Sigmoid colon (tissue), 7 donors: ENCODE data around the gene ZFC3H1. TPM values are rescaled to one million over a fixed set of nuclear protein-coding genes. Genes with fewer than 3 reads are reported as not detected.

Source experiments
- DNase-seq: peaks from one replicate; pipeline ENCODE4 v3.0.0-alpha.2; 2019
- H3K27ac ChIP-seq, 4 donors: fragments of 200-600 bp; sonication (generic); one replicate each; pipeline ENCODE4 v1.5.1; 2016 to 2019; ENCODE audit warnings: mild to moderate bottlenecking in 1 of 4
- H3K27me3 ChIP-seq, 3 donors: fragments of 200-600 bp; sonication (generic); one replicate each; pipeline ENCODE4 v1.5.1; 2019; ENCODE audit warnings: mild to moderate bottlenecking in 1 of 3
- H3K36me3 ChIP-seq, 4 donors: fragments of 200-600 bp; sonication (generic); one replicate each; pipeline ENCODE4 v1.5.1; 2016 to 2019
- H3K4me1 ChIP-seq, 4 donors: fragments of 200-600 bp; sonication (generic); one replicate each; pipeline ENCODE4 v1.5.1; 2017 to 2019
- H3K4me3 ChIP-seq, 4 donors: fragments of 200-600 bp; sonication (generic); one replicate each; pipeline ENCODE4 v1.5.1; 2017 to 2019; ENCODE audit warnings: mild to moderate bottlenecking in 2 of 4, moderate library complexity in 1 of 4
- H3K9me3 ChIP-seq, 4 donors: fragments of 200-600 bp in 3 of 4; sonication (generic) in 3 of 4; one replicate each; pipeline versions ENCODE4 v1.5.1 to v1.6.1; 2013 to 2019
- EP300 ChIP-seq, 4 donors: sonication (generic); formaldehyde crosslinking; IDR thresholded peaks; one replicate each; pipeline ENCODE4 v1.6.1; 2017; ENCODE audit warnings: antibody characterized with exemption in 4 of 4
- POLR2A ChIP-seq, 2 donors: fragments of 450-650 bp; IDR thresholded peaks; one replicate each; pipeline ENCODE4 v1.6.1; 2016; ENCODE audit warnings: antibody characterized with exemption in 2 of 2, mild to moderate bottlenecking in 2 of 2, moderate library complexity in 2 of 2
- POLR2AphosphoS5 ChIP-seq, 4 donors: sonication (generic); formaldehyde crosslinking; IDR thresholded peaks; one replicate each; pipeline ENCODE4 v1.6.1; 2017; ENCODE audit warnings: antibody characterized with exemption in 4 of 4
- WGBS, 2 donors: extraction: QIAGEN DNeasy Blood & Tissue Kit; methylation state at CpG; one replicate each; pipeline ENCODE4 v1.1.7; 2013; 5-methylcytosine and 5-hydroxymethylcytosine counted together
- intact Hi-C: fragments of 100-400 bp; cut with DNase I; formaldehyde crosslinking; loops from one replicate; pipeline ENCODE4 v1.15.1; 2023
- polyA plus RNA-seq, 3 donors: library from polyadenylated mRNA; stranded (reverse); fragments of 200-250 nt; gene quantifications; one replicate each; pipeline ENCODE4 v1.2.3, GENCODE V29; 2013
- small RNA-seq, 3 donors: library from RNA; depleted of rRNA; stranded (forward); fragments of <200 nt; gene quantifications; one replicate each; pipeline ENCODE3, GENCODE V24; 2016
- total RNA-seq, 4 donors: library from RNA; depleted of rRNA; stranded (reverse); fragments of >200 nt; gene quantifications; one replicate each; pipeline ENCODE4 v1.1.0, GENCODE V29; 2016
- TF ChIP-seq, protein P1 (sequence below), 4 experiments: fragments of 450-650 bp in 3 of 4; fragments of 200-600 bp in 1 of 4; IDR thresholded peaks; one replicate each; pipeline ENCODE4 v1.5.1; 2016 to 2019; ENCODE audit warnings: antibody characterized with exemption in 4 of 4, mild to moderate bottlenecking in 3 of 4, moderate library complexity in 2 of 4
- donor health status: healthy with polysubstance abuse.
- donor health status: Bipolar disorder and iron deficiency.
- donor health status: healthy.

Gene ZFC3H1
- total and polyA plus RNA-seq, 7 donors, result 3.0 to 87.8 (median 38.7) TPM

- no peaks in the 10 kb centered on the region for H3K9me3 ChIP-seq
- DNase-seq, result no peak
- H3K36me3 ChIP-seq, result no peaks in the 10 kb centered on the region
- no peak overlapping the region for H3K27ac ChIP-seq
- H3K27me3 ChIP-seq, result no peaks in the 10 kb centered on the region
- no peak for TF ChIP-seq POLR2AphosphoS5 (IDR thresholded peaks at IDR 0.05)
- TF ChIP-seq, protein P1, sequence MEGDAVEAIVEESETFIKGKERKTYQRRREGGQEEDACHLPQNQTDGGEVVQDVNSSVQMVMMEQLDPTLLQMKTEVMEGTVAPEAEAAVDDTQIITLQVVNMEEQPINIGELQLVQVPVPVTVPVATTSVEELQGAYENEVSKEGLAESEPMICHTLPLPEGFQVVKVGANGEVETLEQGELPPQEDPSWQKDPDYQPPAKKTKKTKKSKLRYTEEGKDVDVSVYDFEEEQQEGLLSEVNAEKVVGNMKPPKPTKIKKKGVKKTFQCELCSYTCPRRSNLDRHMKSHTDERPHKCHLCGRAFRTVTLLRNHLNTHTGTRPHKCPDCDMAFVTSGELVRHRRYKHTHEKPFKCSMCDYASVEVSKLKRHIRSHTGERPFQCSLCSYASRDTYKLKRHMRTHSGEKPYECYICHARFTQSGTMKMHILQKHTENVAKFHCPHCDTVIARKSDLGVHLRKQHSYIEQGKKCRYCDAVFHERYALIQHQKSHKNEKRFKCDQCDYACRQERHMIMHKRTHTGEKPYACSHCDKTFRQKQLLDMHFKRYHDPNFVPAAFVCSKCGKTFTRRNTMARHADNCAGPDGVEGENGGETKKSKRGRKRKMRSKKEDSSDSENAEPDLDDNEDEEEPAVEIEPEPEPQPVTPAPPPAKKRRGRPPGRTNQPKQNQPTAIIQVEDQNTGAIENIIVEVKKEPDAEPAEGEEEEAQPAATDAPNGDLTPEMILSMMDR (IDR thresholded peaks at IDR 0.05), result no peak
- TF ChIP-seq EP300 (IDR thresholded peaks at IDR 0.05), result no peak
- no peak for TF ChIP-seq POLR2A (IDR thresholded peaks at IDR 0.05)
- no peaks in the 10 kb centered on the region for H3K4me1 ChIP-seq
- WGBS, 2 donors, result 85 to 92% methylated on average over 3 of the region's 3 CpGs
- intact Hi-C loops, result no loop called here
- no peak overlapping the region for H3K4me3 ChIP-seq
Measured at GRCh38 chr12:71567537-71567936, 96.1 kb downstream of the ZFC3H1 start.

GRCh38 chr12:71566655-71567054 lies 97.0 kb downstream of the ZFC3H1 start:
- Histone ChIP-seq H3K27me3 (no peaks in the 10 kb centered on the region), H3K4me1 (no peaks in the 10 kb centered on the region), H3K36me3 (no peaks in the 10 kb centered on the region), H3K4me3 (no peak overlapping the region), H3K27ac (no peak overlapping the region), H3K9me3 (no peaks in the 10 kb centered on the region)
- DNase-seq, result no peak
- intact Hi-C loops, result no loop called here
- WGBS, 2 donors, result 26 to 60% methylated on average over 2 of the region's 2 CpGs
- TF ChIP-seq, protein P1 (IDR thresholded peaks at IDR 0.05), result no peak
- TF ChIP-seq EP300 (IDR thresholded peaks at IDR 0.05), result no peak
- no peak for TF ChIP-seq POLR2A (IDR thresholded peaks at IDR 0.05)
- no peak for TF ChIP-seq POLR2AphosphoS5 (IDR thresholded peaks at IDR 0.05)

GRCh38 chr12:71565535-71565934 lies 98.1 kb downstream of the ZFC3H1 start:
- intact Hi-C loops, result no loop called here
- no peak for TF ChIP-seq POLR2AphosphoS5 (IDR thresholded peaks at IDR 0.05)
- TF ChIP-seq, protein P1 (IDR thresholded peaks at IDR 0.05), result no peak

DNA sequence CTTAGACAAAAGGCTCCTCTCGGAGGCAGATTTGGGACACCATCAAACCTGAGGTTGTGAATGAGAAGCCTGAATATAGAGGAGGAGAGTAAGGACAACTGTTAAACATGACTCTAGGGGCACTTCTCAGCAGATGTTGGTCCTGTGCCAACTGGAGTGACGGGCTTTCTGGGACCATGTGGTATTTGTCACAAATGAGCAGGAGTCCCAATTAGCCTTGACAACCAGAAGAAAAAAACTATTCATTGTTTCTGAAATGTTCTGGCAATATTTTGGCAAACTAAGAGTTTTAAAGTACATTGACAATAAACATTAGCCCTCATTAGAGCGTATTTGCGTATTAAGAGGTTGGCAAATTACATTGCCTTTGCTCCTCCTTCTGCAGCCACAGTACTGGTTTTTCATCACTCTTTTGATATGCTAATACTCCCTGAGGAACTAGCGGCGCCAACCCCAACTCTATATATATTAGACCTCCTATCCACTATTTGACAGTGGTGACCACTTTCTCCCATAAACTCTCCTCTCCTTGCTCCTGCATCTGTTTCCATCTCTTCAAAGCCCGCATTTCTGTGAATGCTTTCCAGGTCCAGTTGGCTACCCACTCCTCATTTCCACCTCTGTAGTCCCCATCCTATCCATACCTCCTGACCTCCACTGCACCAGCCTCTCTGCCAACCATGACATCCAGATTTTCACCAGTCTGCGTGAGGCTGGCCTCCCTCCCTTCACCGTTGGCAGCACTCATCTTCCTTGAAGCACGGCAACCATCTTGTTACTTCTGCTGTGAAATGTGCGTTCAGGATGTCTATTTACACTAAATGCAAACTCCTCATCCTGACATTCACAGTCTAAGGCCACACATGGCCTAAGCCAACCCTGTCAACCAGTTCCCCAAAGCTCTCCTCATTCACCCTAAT lies 100.7 kb downstream of the ZFC3H1 start:
- H3K36me3 ChIP-seq, result no peaks in the 10 kb centered on the region
- no peak for DNase-seq
- intact Hi-C loops, result no loop called here
- no peak overlapping the region for H3K4me3 ChIP-seq
- no peaks in the 10 kb centered on the region for H3K4me1 ChIP-seq
- H3K27me3 ChIP-seq, result no peaks in the 10 kb centered on the region
- TF ChIP-seq EP300 (IDR thresholded peaks at IDR 0.05), result no peak
- TF ChIP-seq, protein P1 (IDR thresholded peaks at IDR 0.05), result no peak
- TF ChIP-seq POLR2A (IDR thresholded peaks at IDR 0.05), result no peak
- TF ChIP-seq POLR2AphosphoS5 (IDR thresholded peaks at IDR 0.05), result no peak
- no peak overlapping the region for H3K27ac ChIP-seq
- 76 to 85% methylated on average over 11 of the region's 11 CpGs for WGBS, 2 donors
- no peaks in the 10 kb centered on the region for H3K9me3 ChIP-seq

More at GRCh38 chr12:71565535-71565934, 98.1 kb downstream of the ZFC3H1 start:
- DNase-seq, result no peak
- no peaks in the 10 kb centered on the region for H3K27me3 ChIP-seq
- H3K36me3 ChIP-seq, result no peaks in the 10 kb centered on the region
- no peaks in the 10 kb centered on the region for H3K9me3 ChIP-seq
- 40 to 58% methylated on average over 1 of the region's 1 CpG for WGBS, 2 donors
- H3K4me1 ChIP-seq, result no peaks in the 10 kb centered on the region
- no peak overlapping the region for H3K27ac ChIP-seq
- no peak overlapping the region for H3K4me3 ChIP-seq

Small RNA genes within 50 kb of the gene (small RNA-seq; reads per million reads assigned to genes)
- 0 reads per million in 3 donors for gene RF00560

Other genes with a start within 250 kb of the ZFC3H1 start
- gene LGR5, start 224.1 kb downstream of the ZFC3H1 start, total RNA-seq, result under 1 TPM in 1 of 4 donors, not detected in 3; 0.36 TPM
- 1 to 10 TPM in 1 of 3 donors, under 1 TPM in 1, not detected in 1; 0.23 to 3.4 TPM for gene LGR5, start 224.1 kb downstream of the ZFC3H1 start, polyA plus RNA-seq
- gene THAP2, start 453 bp upstream of the ZFC3H1 start, total RNA-seq, result 1 to 10 TPM; 3.1 to 5.5 (median 4.4) TPM
- 1 to 10 TPM; 3.5 to 5.1 (median 4.2) TPM for gene THAP2, start 453 bp upstream of the ZFC3H1 start, polyA plus RNA-seq
- 10 to 100 TPM; 10.7 to 23.5 (median 12.7) TPM for gene TMEM19, start 22.2 kb upstream of the ZFC3H1 start, total RNA-seq
- gene TMEM19, start 22.2 kb upstream of the ZFC3H1 start, polyA plus RNA-seq, result 10 to 100 TPM in 1 of 3 donors, 1 to 10 TPM in 2; 3.6 to 20.3 (median 4.9) TPM
- gene RAB21, start 91.0 kb upstream of the ZFC3H1 start, total RNA-seq, result 10 to 100 TPM; 12.8 to 19.1 (median 15.7) TPM
- 10 to 100 TPM in 2 of 3 donors, 1 to 10 TPM in 1; 7.8 to 27.0 (median 18.7) TPM for gene RAB21, start 91.0 kb upstream of the ZFC3H1 start, polyA plus RNA-seq
- gene TBC1D15, start 175.9 kb upstream of the ZFC3H1 start, total RNA-seq, result 10 to 100 TPM; 51.2 to 59.2 (median 57.6) TPM
- 10 to 100 TPM; 19.3 to 24.0 (median 20.3) TPM for gene TBC1D15, start 175.9 kb upstream of the ZFC3H1 start, polyA plus RNA-seq